ENCODE measurements around the gene PRMT7.

The PRMT7 gene

DNA sequence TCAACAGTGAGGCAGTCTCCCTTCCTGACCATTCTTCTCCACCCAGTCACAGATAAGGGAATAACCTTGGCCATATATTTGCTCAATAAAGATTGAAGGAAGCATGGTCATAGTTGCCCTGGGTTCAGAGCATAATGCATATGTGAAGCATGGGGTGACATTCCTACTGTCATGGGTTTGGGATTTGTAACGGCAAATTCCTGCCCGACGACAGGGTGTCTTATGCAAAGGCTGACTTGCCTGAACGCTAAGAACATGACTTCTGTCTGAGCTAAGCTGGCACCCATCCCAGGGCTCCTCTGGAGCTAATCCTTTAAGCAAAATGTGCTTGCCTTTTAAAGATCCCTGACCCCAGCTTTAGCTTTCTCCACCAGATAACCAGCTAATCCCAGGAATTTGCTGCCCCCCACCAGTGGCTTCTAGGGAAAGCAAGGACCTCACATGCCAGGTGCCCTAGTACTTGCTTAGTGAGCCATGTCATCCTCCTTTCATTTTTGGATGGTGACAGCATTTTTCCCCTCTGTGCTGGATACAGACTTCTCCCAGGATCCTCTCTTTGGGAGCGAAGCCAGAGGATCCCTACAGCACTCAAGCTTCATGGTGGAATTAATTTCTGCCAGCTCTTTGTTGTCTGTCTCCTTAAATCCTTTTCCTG, 11.8 kb upstream of the PRMT7 start:
- peak; percentile 76 for DNase-seq
- in situ Hi-C loops (cut with HindIII; ENCODE audit: low pct_ligation_motif_present, low pct_unique_long_range_greater_than_20kb, low sequenced_read_pairs) = no loop called here

DNA sequence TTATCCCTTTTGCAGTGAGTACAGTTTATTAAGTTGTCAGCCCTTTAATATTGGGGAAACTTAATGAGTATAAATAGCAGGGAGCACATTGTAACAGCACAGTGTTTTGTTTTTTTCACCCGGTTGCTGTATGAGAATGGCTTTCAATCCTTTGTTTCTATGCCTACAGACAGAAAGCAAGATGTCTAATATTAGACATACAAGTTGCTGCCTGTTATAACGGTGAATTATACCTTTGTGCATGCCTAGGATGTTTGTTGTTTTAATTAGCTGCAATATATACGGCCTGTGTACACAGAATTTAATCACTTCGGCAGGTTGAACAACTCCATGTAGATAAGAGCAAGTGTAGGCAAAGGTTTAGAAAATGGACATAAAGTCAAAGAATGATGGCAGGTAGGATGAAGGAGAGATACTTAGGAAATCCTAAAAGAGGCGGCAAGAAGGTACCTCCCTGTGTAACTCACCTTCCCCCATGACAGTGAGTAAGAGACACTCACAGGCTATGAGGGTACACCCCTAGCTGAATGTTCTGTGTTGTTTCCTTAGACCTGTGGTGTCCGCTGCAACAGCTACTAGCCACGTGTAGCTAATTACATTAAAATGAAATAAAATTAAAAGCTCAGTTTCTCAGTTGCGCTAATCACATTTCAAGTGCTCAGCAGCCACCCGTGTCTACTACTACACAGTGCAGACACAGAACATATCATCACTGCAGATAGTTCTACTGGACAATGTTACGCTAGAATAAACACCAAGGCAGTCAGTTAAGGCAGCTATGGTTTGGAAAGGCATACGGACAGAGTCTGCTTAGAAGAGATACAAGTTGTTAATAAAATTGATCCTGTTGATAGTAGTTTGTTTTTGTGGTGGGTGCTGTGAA, 11.0 kb upstream of the PRMT7 start:
- no peak for DNase-seq
- in situ Hi-C loops (cut with HindIII; ENCODE audit: low pct_ligation_motif_present, low pct_unique_long_range_greater_than_20kb, low sequenced_read_pairs) = no loop called here

DNA sequence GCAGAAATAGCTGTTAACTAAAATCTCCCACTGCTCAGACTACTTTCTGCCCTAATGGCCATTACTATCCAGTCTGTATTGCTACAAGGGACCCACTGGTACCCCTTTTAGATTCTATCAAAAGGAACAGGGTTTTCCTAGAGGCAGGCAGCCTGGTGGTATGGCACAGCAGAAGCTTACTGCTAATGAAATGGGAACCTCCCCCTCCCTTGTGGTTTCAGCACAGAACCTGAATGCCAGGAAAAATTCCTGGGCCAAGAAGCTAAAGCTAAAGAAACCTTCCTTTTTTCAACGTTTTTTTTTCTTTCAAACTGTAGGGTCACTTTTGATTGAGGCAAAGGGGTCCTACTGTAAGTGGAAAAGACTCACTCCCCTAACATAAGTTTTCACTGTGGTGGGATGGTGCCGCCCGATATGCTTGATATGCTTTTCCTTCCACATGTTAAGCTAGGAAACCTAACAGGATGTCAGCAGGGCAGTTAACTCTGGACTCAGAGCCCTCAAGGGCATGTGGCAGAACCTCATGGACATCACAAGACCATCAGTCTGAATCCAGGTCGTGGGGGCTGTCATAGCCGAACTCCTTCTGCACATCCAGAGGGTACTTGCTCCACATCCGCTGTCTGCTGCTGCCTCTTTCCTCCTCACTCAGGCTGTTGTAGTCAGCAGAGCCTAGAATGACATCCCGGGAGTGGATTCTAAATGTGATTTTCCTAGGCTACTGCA, 9.9 kb upstream of the PRMT7 start:
- in situ Hi-C loops (cut with HindIII; ENCODE audit: low pct_ligation_motif_present, low pct_unique_long_range_greater_than_20kb, low sequenced_read_pairs) = no loop called here
- no peak for DNase-seq

DNA sequence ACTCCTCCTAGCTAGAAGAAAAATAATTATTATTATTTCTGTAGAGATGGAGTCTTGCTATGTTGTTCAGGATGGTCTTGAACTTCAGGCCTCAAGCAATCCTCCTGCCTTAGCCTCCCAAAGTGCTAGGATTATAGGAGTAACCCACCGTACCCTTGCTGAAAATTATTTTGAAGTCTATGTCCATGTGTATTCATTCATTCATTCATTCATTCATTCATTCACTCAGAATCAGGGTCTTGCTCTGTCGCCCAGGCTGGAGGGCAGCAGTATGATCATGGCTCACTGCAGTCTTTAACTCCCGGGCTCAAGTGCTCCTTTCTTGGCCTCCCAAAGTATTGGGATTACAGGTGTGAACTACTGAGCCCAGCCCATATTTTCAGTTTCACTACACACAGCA, 4.2 kb upstream of the PRMT7 start:
- DNase-seq = no peak
- in situ Hi-C loops (cut with HindIII; ENCODE audit: low pct_ligation_motif_present, low pct_unique_long_range_greater_than_20kb, low sequenced_read_pairs) = no loop called here

DNA sequence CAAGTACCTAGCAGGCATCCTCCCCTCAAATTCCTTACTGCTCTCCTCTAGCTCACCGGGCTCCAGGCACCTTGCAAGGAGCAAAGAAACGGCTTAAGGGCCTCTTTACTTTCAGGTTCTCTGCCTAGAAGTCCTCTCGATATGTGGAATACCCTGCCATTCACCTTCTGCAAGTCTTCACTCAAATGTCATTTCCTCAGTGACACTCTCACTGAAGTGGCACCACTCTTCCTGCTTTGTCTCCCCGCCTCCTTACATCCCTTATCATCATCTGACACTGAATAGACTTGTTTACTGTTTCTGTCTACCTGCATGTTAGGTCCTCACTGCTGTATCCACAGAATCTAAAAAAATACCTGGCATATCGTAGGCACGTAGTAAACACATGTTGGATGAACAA, 1.0 kb upstream of the PRMT7 start:
- DNase-seq = no peak
- in situ Hi-C loops (cut with HindIII; ENCODE audit: low pct_ligation_motif_present, low pct_unique_long_range_greater_than_20kb, low sequenced_read_pairs) = no loop called here

DNA sequence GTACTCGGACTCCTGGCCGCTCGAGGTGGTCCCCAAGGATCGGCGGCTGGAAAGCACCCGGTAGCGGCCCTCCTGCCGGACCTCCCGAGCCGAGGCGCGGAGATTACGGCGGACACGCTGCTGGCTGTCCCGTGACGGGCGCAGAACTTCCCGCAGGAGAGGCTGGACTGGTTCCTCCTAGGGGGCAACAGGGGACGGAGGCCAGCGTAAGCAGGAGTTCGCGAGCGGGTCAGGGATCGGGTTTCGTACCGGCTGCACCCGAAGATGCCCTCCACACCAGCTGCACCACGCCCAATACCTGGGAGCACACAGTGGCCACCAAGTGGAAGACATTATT, 414 bp upstream of the PRMT7 start:
- no peak for DNase-seq
- in situ Hi-C loops (cut with HindIII; ENCODE audit: low pct_ligation_motif_present, low pct_unique_long_range_greater_than_20kb, low sequenced_read_pairs) = no loop called here

DNA sequence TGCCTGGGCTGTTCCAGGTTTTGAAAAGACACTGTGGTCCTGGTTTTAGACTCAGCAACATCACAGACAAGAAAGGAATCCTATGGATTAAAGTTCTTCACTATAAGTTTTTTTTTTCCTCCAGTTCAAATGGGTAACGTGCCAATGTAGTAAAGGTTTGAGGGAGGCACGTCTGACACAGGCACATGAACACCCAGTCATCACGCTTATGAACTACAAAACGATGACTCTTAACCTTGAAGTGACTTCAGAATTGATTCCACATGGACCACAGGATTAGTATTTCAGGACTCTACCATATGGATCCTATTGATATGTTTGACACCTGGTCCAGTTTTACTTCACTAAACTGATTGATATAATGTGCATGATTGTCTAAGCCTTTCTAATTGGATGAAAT, 2.3 kb downstream of the PRMT7 start:
- in situ Hi-C loops (cut with HindIII; ENCODE audit: low pct_ligation_motif_present, low pct_unique_long_range_greater_than_20kb, low sequenced_read_pairs) = no loop called here
- no peak for DNase-seq

DNA sequence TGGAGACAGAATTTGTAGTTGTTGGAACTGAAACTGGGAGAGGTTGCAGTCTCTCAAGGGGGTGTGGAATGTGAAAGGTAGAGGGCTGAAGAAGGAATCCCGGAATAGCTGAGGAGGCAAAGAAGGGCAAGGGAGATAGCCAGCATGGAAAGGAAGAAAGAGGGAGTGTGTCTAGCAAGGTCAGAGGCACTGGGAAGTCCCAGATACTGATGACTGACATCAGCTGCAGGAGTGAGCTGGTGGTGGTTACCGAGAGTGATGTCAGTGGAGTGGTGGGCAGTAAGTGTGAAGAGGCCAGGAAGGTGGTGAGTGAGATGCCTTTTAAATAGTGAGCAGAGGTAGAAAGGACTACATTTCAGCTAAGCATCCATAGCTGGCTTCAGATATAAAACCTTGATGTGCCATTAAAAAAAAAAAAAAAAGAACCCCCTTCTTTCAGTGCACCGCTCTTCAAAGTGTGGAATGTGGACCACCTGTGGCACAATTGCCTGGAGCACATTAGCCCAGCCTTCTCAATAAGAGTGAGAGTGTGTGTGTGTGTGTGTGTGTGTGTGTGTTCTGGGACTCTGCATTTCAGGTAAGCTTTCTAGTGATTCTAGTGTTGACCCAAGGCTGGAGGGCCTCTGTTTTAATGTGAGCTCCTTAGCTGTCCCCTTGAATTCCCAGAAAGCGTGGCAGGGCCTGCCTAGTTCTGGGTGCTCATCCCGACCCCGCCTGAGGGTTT, 8.5 kb downstream of the PRMT7 start:
- no peak for DNase-seq
- in situ Hi-C loops (cut with HindIII; ENCODE audit: low pct_ligation_motif_present, low pct_unique_long_range_greater_than_20kb, low sequenced_read_pairs) = no loop called here

DNA sequence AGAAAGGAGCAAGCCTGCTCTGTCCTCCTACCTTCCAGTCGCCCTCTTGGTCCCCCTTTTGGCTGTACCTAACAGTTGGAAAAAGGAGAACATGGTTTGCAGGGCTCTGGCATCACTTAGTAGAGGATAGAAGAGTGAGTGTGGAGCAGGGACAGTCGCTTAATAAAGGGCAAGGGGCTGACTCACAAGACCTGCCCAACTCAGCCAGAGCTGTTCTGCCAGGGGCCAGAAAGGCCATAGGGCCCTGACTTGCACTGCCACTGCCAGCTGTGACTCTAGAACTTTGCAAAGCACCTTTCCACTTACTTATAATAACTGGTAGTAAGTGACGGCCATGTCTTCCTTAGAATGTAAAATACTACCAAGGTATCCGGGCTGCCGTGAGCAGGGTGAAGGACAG, 13.5 kb downstream of the PRMT7 start:
- in situ Hi-C loops (cut with HindIII; ENCODE audit: low pct_ligation_motif_present, low pct_unique_long_range_greater_than_20kb, low sequenced_read_pairs) = no loop called here
- no peak for DNase-seq

DNA sequence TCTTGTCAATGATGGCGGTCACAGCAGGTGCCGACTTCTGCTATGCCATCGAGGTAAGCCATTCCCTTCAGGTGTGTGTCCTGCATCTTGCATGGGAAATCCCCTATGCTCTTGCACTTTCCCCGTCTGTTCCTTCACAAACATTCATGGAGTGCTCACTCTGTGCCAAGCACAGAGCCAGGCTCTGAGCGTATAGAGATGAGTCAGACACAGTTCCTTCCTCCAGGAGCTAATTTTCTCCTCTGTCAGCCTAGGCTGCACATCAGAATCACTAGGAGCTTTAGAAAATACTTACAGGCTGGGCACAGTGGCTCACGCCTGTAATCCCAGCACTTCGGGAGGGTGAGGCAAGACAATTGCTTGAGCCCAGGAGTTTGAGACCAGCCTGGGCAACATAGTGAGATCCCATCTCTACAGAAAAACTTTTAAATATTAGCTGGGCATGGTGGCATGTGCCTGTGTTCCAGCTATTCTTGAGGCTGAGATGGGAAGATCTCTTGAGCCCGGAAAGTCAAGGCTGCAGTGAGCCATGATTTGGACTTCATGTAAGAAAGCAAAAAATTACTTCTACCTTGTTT, 14.1 kb downstream of the PRMT7 start:
- in situ Hi-C loops (cut with HindIII; ENCODE audit: low pct_ligation_motif_present, low pct_unique_long_range_greater_than_20kb, low sequenced_read_pairs) = loop anchor here (25.0 kb wide), 1 partner anchor 238 kb away; the partner anchor contains the start of gene NFATC3

DNA sequence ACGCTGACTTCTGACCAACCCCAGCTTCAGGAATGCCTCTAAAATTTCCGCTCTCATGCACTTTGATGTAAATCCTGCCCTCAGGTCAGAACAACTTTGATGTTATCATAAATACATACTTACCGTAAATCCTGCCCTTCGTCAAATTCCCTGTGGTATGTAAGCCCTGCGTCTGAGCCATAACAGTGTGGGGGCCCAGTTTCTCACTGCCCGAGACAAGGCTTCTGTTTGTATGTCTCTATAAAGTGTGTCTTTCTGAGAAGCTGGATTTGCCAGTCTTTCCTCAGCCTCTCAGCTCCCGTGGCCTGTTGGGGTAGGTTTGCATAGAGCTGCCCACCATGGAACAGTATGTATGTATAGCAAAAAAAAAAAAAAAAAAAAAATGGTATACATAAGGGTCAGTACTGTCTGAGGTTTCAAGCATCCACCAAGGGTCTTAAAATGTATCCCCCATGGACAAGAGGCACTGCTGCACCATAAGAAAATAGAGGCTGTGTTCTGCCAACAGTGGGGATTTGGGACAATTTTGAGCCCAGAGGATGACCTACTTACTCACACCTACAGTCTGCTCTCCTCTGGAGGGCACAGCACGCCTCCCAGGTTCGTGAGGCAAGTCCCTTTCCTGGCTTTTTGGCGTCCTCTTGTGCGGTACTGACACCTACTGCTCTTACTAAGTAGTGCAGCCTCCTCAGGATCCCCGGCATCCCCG, 17.5 kb downstream of the PRMT7 start:
- in situ Hi-C loops (cut with HindIII; ENCODE audit: low pct_ligation_motif_present, low pct_unique_long_range_greater_than_20kb, low sequenced_read_pairs) = loop anchor here (25.0 kb wide), 1 partner anchor 241 kb away; the partner anchor contains the start of gene NFATC3
- DNase-seq = peak; percentile 89

More for the DNA sequence above, 14.1 kb downstream of the PRMT7 start:
- no peak for DNase-seq

DNA sequence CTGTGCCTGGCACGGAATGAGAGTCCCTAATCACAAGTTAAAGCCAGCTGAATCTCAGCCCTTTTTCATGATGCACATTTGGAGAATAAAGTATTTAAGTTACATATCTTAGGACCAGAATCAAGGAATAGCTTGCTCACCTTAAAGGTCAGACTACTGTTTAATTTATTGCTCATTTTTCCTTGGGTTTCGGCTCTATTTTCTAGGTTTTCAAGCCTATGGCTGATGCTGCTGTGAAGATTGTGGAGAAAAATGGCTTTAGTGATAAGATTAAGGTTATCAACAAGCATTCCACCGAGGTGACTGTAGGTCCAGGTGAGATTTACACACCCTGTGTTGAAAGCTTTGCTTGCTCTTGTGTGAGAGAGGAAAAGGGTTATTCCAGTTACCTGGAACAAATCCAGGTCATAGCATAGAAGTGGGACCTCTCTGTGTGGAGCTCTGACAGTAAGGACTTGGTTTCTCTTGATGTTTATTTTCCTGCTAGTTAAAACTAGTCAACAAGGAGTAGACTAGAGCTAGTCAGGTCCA, 18.1 kb downstream of the PRMT7 start:
- no peak for DNase-seq
- in situ Hi-C loops (cut with HindIII; ENCODE audit: low pct_ligation_motif_present, low pct_unique_long_range_greater_than_20kb, low sequenced_read_pairs) = loop anchor here (25.0 kb wide), 1 partner anchor 242 kb away; the partner anchor contains the start of gene NFATC3

DNA sequence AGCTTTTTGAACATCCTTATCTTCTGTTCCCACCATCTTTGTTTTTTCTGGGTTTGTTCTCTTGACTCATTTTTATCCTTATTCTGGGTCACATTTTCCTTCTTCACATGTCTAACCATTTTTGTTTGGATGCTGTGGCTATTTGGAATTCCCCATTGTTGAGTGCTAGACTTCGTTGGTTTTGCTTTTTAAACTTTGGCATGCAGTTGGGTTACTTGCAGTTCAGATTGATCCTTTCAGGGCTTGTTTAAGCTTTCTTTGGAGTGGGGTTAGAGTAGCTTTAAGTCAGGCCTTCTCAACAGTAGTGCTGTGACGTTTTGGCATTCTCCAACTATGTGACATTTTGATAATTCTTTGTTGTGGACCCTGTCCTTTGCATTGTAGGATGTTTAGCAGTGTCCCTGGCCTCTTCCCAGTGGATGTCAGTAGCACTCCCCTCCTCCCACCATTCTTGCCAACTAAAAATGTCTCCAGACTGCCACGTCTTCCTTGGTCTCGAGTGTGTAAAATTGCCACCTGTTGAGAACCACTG, 21.1 kb downstream of the PRMT7 start:
- in situ Hi-C loops (cut with HindIII; ENCODE audit: low pct_ligation_motif_present, low pct_unique_long_range_greater_than_20kb, low sequenced_read_pairs) = loop anchor here (25.0 kb wide), 1 partner anchor 245 kb away; the partner anchor contains the start of gene NFATC3
- no peak for DNase-seq

DNA sequence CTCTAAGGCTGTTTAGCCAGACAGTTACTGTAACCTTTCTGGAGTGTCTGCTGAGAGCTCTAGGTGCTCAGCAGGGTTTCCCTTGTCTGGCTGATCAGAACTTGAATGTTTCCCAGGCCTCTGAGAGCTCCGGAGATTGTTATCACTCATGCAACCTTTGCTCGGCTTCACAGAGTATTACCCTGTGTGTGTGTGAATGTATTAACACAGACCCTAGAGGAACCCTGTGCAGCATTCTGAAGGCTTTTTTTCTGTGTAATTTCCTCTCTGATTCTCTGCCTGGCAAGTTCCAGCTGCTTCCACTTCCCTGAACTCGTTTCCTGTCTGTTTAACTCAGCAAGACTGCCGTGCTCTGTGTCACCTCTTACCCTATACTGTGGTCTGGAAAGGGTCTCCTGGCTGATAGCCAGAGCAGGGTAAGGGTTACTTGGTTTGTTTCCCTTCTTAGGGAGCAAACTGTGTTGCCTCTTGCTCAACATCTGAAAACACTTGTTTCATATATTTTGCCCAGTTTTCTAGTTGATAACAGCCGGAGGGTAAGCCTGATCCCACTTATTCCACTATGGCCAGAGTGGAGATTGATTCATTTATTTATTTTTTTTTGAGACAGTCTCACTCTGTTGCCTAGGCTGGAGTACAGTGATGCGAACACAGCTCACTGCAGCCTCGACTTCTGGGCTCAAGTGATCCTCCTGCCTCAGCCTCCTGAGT, 21.7 kb downstream of the PRMT7 start:
- in situ Hi-C loops (cut with HindIII; ENCODE audit: low pct_ligation_motif_present, low pct_unique_long_range_greater_than_20kb, low sequenced_read_pairs) = loop anchor here (25.0 kb wide), 1 partner anchor 245 kb away; the partner anchor contains the start of gene NFATC3

DNA sequence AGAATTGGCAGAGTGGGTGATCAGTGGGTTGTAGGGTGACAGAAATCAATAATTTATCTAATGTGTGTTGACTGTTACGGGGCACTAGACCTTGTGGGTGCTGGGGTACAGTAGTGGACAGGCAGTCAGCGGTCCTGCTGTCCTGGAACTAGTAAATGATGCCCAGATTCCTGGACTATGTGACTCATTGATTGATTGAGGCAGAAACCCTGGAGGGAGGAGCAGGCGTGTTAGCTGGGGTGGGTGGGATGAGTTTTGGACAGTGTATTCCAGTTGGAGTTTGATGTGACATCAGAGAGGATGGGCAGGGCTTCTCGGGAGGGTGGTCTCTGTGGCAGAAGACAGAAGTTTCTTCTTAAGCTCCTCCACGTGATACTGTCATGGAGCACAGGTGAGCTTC, 24.4 kb downstream of the PRMT7 start:
- no peak for DNase-seq

More for the DNA sequence above, 21.7 kb downstream of the PRMT7 start:
- no peak for DNase-seq

DNA sequence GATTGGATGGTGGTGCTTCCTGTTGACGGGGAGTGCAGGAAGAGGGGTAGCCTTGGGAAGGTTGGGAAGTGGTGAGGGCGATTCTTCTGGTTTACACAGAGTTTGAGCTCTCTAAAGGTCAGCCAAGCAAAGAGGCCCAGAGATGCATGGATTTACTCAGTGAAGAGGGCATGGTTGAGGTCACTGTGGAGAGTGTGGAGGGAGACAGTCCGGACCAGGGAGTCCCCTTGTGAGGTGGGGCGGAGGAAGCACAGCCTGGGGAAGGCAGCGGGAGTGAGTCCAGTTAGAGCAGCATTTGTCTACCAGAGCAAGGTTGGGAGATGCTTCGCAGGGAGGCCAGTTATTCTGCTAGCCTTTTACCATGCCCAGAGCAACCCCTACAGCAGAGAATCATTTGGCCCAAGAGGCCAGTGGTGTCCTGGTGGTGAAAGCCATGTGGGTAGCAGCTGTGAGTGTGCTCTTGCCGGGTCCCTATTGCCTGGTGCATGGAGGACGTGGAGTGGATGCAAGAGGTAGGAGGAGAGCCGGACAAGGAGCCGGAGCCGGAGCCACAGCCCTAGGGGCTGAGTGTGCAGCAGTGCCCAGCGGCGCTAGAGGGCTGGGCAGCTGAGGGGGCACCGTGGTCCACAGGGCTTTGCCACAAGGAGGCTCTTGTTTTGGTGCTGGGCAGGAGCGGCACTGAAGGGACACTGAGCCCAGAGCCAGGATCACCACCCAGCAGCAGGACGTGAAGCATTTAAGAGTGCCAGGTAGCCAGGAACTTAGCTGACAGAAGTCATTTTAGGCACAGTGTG, 27.7 kb downstream of the PRMT7 start:
- DNase-seq = no peak
- in situ Hi-C loops (cut with HindIII; ENCODE audit: low pct_ligation_motif_present, low pct_unique_long_range_greater_than_20kb, low sequenced_read_pairs) = loop anchor here (25.0 kb wide), 1 partner anchor 251 kb away; the partner anchor contains the start of gene NFATC3

More for the DNA sequence above, 24.4 kb downstream of the PRMT7 start:
- in situ Hi-C loops (cut with HindIII; ENCODE audit: low pct_ligation_motif_present, low pct_unique_long_range_greater_than_20kb, low sequenced_read_pairs) = loop anchor here (25.0 kb wide), 1 partner anchor 248 kb away; the partner anchor contains the start of gene NFATC3
